Chondrocyte (in vitro differentiated cells): Measurements from ENCODE around the gene SESTD1. TPM values are rescaled to one million over a fixed set of nuclear protein-coding genes. Genes with fewer than 3 reads are reported as not detected.
"Not testable (repeated sequence)": the region's sequence is repeated elsewhere in the genome, so short reads cannot be mapped to it uniquely, and the experiment has no call there.

ENCODE experiments used
- DNase-seq: peaks from one replicate; pipeline ENCODE4 v3.0.0; 2021; ENCODE audit warnings: mixed read lengths, low spot score
- H3K27ac Mint-ChIP-seq: one replicate; pipeline ENCODE4 v1.8.0; 2021; ENCODE audit warnings: mild to moderate bottlenecking, moderate library complexity, mixed read lengths; ENCODE audit not compliant: unreplicated experiment
- H3K27me3 Mint-ChIP-seq: 2 replicates; pipeline ENCODE4 v1.8.0; 2021; ENCODE audit warnings: low read depth, mixed read lengths
- H3K36me3 Mint-ChIP-seq: 2 replicates; pipeline ENCODE4 v1.8.0; 2021; ENCODE audit warnings: low read depth, mixed read lengths
- H3K4me1 Mint-ChIP-seq: 2 replicates; pipeline ENCODE4 v1.8.0; 2021; ENCODE audit warnings: low read depth, mild to moderate bottlenecking, mixed read lengths
- H3K4me3 Mint-ChIP-seq: one replicate; pipeline ENCODE4 v1.8.0; 2021; ENCODE audit warnings: mild to moderate bottlenecking, moderate library complexity, mixed read lengths; ENCODE audit not compliant: unreplicated experiment
- H3K9me3 Mint-ChIP-seq: 2 replicates; pipeline ENCODE4 v1.8.0; 2021; ENCODE audit warnings: low read depth, mixed read lengths
- total RNA-seq: library from RNA; stranded (reverse); gene quantifications from 3 replicates; pipeline ENCODE4 v1.2.1, GENCODE V29; 2021
- TF ChIP-seq, protein P1 (sequence below): fragments of 200-600 bp; sonication (generic); IDR thresholded peaks from 2 replicates; pipeline ENCODE4 v1.5.0; 2021; ENCODE audit warnings: antibody characterized with exemption, mild to moderate bottlenecking, moderate library complexity

The SESTD1 gene
- total RNA-seq, 1 donor from 2014 or later = 101 TPM

DNA sequence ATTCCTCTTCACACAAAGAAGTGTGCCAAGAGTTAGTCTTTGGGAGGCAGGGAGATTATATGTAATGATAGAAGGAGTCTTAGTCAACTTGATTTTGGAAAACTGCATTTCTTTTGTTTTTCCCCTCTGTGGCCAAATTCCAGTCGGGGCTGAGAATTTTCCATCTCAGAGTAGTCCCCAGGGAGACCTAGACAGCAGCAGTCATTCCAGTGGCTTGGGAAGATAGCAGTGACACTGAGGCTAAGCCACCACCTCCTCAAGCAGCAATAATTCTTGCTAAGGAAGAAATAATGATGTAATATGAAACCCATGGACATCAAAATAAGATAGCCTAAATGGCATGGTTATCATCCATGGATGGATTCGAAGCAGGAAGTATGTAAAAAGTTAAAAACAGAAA is 193.7 kb downstream of the SESTD1 start:
- H3K4me3 Mint-ChIP-seq = no peak overlapping the region

DNA sequence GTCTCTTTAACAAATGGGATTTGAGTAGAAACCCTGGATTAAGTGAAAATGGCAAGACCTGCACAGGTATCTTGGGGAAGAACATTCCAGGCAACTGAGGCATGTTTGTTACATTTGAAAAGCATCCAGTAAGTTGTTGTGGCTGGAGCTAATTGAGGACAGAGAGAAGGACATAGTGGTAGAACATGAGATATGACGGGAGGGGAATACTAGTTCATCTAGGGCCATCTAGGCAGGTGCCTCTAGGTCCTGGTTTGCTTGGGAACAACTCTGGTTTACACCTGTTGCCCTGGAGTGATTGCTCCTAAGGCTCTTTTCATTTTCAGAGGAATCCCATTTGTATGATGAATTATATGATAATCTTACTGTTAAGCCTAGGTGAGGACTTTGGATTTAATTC is 194.9 kb downstream of the SESTD1 start:
- H3K4me1 Mint-ChIP-seq = no peaks in the 10 kb centered on the region
- H3K27me3 Mint-ChIP-seq = peaks cover 14% of the 10 kb centered on the region
- TF ChIP-seq, protein P1, sequence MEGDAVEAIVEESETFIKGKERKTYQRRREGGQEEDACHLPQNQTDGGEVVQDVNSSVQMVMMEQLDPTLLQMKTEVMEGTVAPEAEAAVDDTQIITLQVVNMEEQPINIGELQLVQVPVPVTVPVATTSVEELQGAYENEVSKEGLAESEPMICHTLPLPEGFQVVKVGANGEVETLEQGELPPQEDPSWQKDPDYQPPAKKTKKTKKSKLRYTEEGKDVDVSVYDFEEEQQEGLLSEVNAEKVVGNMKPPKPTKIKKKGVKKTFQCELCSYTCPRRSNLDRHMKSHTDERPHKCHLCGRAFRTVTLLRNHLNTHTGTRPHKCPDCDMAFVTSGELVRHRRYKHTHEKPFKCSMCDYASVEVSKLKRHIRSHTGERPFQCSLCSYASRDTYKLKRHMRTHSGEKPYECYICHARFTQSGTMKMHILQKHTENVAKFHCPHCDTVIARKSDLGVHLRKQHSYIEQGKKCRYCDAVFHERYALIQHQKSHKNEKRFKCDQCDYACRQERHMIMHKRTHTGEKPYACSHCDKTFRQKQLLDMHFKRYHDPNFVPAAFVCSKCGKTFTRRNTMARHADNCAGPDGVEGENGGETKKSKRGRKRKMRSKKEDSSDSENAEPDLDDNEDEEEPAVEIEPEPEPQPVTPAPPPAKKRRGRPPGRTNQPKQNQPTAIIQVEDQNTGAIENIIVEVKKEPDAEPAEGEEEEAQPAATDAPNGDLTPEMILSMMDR = no peak
- no peak overlapping the region for H3K4me3 Mint-ChIP-seq
- H3K9me3 Mint-ChIP-seq = peaks cover 10% of the 10 kb centered on the region
- DNase-seq = no peak
- peaks cover 3% of the 10 kb centered on the region for H3K36me3 Mint-ChIP-seq
- H3K27ac Mint-ChIP-seq = no peak overlapping the region

More for the DNA sequence above, 193.7 kb downstream of the SESTD1 start:
- Mint-ChIP-seq H3K9me3 (peaks cover 4% of the 10 kb centered on the region), H3K27me3 (peaks cover 12% of the 10 kb centered on the region), H3K36me3 (peaks cover 1% of the 10 kb centered on the region), H3K27ac (no peak overlapping the region), H3K4me1 (no peaks in the 10 kb centered on the region)
- no peak for DNase-seq
- TF ChIP-seq, protein P1 = no peak

DNA sequence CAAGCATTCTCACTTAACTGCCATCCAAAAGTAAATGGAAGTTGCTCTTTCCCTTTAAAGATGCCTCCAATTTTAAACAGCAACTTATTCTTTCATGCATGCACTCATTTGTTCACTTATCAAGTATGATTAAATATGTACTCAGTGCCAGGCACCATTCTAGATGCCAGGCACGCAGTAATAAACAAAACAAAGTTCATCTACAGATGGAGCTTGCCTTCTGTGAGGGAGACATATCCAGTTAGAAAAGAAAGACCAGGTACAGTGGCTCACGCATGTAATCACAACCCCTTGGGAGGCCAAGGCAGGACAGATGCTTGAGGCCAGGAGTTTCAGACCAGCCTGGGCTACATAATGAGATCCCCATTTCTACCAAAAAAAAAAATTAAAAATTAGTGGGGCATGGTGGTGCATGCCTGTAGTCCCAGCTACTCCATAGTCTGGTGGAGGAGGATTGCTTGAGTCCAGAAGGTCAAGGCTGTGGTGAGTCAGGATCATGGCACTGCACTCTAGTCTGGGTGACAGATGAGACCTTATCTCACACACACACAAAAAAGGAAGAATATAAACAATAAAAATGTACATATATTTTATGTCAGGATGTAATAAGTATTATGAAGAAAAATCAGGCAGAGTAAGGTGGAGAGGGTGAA is 195.5 kb downstream of the SESTD1 start:
- Mint-ChIP-seq H3K4me1 (no peaks in the 10 kb centered on the region), H3K27ac (no peak overlapping the region), H3K9me3 (peaks cover 13% of the 10 kb centered on the region), H3K36me3 (peaks cover 3% of the 10 kb centered on the region), H3K27me3 (peaks cover 14% of the 10 kb centered on the region), H3K4me3 (no peak overlapping the region)
- TF ChIP-seq, protein P1 = no peak
- DNase-seq = no peak

DNA sequence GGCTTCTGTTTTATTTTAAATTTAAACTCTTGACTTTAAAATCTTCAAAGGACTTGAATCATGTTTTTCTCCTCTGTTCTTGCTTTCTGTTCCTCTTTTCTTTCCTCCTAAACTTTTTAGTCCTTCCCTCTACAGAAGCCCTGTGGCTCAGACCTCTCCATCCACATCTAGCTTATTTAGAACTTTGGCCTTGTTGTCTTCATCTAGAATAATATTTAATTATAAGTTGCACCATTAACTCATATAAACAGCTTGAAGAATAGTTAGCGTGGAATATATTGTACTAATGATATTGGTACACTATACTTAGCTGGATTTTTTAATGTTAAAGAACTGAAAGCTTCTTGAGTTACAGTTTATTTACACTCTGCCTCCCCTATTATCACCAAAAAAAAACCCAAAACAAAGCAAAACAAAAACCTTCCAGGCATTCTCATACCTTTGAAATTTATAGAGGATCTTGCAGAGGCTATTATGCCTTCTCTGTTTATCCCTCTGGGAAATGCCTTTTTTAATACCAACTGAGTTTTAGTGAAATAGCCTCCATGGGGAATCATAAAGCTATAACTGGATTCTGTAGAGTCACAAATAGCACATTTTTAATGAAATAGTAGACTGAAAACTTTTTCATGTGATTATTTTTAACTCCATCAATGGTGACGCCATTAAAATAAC is 205.5 kb downstream of the SESTD1 start:
- TF ChIP-seq, protein P1 = no peak
- Mint-ChIP-seq H3K9me3 (peaks cover 1% of the 10 kb centered on the region), H3K36me3 (no peaks in the 10 kb centered on the region), H3K27ac (no peak overlapping the region), H3K4me1 (peaks cover 19% of the 10 kb centered on the region), H3K27me3 (no peaks in the 10 kb centered on the region), H3K4me3 (no peak overlapping the region)
- DNase-seq = no peak

DNA sequence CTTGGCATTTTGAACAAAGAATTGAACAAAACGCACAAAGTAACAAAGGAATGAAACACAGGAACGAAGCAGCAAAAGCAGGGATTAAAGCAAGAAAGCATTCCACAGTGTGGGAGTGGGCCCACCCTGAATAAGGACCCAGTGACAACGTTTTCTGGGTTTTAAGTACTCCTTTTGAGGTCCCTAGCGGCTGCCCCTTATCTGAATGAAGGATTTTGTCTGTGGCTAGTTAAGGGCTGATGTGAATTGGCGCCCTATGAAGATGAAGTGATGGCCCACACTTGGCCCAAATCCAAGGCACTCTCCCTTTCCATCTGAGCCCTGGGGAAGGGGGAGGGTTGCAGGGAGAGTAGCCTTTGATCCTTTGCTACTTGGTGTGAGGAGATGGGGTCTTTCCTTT is 206.9 kb downstream of the SESTD1 start:
- peaks cover 19% of the 10 kb centered on the region for H3K4me1 Mint-ChIP-seq

DNA sequence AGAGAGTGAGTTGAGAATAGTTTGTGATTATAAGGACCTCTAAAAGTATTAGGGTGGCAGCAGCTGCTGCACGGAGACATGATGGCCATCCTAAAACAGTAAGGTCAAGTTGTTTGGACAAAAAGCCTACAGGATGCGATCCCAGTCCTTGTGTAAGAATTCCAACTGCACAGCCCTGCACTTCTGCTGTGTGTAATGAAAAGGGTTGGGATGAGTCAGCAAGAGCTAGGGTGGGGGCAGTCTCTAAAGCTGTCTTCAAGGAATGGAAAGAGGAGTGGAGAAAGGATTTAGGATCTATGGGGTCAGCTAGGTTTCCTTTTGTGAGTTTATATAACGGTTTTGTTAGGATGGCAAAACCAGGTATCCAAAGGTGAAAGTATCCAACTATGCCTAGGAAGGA is 211.1 kb downstream of the SESTD1 start:
- not testable (repeated sequence) for H3K27me3 Mint-ChIP-seq, H3K4me3 Mint-ChIP-seq, H3K27ac Mint-ChIP-seq, H3K36me3 Mint-ChIP-seq, H3K9me3 Mint-ChIP-seq, DNase-seq
- H3K4me1 Mint-ChIP-seq = peaks cover 26% of the 10 kb centered on the region

More for the DNA sequence above, 206.9 kb downstream of the SESTD1 start:
- H3K27ac Mint-ChIP-seq = no peak overlapping the region
- no peak for DNase-seq
- TF ChIP-seq, protein P1 = no peak
- H3K4me3 Mint-ChIP-seq = no peak overlapping the region
- no peaks in the 10 kb centered on the region for H3K27me3 Mint-ChIP-seq
- no peaks in the 10 kb centered on the region for H3K36me3 Mint-ChIP-seq
- no peaks in the 10 kb centered on the region for H3K9me3 Mint-ChIP-seq
